Measurements from ENCODE around the gene INPP5B.
"Not testable (repeated sequence)": the region's sequence is repeated elsewhere in the genome, so short reads cannot be mapped to it uniquely, and the experiment has no call there.

GRCh38 chr1:37907416-37908125 lies 39.3 kb downstream of the INPP5B start:
- TF ChIP-seq CTCF (IDR thresholded peaks at IDR 0.05; ENCODE audit: low read depth, low read length); EZH2phosphoT487 (IDR thresholded peaks at IDR 0.05; ENCODE audit: low read depth): not testable (repeated sequence)
